Stomach (tissue), 4 donors: ENCODE measurements around the gene DPP6.

Source experiments
- POLR2A ChIP-seq, 4 donors: fragments of 450-650 bp; IDR thresholded peaks; one replicate each; pipeline ENCODE4 v1.6.1; 2016; ENCODE audit warnings: antibody characterized with exemption in 4 of 4, control low read depth in 2 of 4, mild to moderate bottlenecking in 1 of 4, moderate library complexity in 1 of 4
- POLR2AphosphoS5 ChIP-seq, 3 donors: sonication (generic); formaldehyde crosslinking; IDR thresholded peaks; one replicate each; pipeline ENCODE4 v1.6.1; 2016; ENCODE audit warnings: antibody characterized with exemption in 3 of 3
- TF ChIP-seq, protein P1 (sequence below), 7 experiments: fragments of 450-650 bp in 4 of 7; fragments of 200-600 bp in 3 of 7; sonication (generic) in 3 of 7; IDR thresholded peaks; one replicate each; pipeline ENCODE4 v1.5.1; 2016 to 2019; ENCODE audit warnings: antibody characterized with exemption in 7 of 7, control low read depth in 2 of 7, mild to moderate bottlenecking in 1 of 7

DNA sequence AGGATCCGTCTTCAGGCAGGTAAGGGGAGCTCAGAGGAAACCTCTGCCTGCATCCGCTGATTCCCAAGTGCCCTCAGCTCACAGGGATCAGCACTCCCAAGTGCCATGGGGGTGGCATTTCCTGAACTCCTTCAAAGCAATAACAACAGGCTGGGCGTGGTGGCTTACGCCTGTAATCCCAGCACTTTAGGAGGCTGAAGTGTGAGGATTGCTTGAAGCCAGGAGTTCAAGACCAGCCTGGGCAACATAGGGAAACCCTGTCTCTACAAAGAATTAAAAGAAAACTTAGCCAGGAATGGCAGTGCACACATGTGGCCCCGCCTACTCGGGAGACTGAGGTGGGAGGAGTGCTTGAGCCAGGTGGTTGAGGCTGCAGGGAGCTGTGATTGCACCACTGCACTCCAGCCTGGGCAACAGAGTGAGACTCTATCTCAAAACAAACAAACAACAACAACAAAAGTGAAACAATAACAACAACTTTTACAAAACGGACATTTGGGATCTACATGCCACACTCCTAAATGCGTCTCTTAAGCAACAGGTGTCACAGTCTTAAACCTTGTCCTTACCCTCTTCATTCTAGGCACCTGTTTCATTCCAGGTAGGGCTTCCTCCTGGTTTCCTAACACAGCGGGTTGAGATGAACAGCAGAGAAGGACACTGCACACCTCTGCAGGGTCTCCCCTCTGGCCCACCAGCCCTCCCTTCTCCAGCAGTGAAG lies 877.0 kb downstream of the DPP6 start:
- TF ChIP-seq, protein P1, sequence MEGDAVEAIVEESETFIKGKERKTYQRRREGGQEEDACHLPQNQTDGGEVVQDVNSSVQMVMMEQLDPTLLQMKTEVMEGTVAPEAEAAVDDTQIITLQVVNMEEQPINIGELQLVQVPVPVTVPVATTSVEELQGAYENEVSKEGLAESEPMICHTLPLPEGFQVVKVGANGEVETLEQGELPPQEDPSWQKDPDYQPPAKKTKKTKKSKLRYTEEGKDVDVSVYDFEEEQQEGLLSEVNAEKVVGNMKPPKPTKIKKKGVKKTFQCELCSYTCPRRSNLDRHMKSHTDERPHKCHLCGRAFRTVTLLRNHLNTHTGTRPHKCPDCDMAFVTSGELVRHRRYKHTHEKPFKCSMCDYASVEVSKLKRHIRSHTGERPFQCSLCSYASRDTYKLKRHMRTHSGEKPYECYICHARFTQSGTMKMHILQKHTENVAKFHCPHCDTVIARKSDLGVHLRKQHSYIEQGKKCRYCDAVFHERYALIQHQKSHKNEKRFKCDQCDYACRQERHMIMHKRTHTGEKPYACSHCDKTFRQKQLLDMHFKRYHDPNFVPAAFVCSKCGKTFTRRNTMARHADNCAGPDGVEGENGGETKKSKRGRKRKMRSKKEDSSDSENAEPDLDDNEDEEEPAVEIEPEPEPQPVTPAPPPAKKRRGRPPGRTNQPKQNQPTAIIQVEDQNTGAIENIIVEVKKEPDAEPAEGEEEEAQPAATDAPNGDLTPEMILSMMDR (IDR thresholded peaks at IDR 0.05) = no peak
- TF ChIP-seq POLR2A (IDR thresholded peaks at IDR 0.05) = no peak
- TF ChIP-seq POLR2AphosphoS5 (IDR thresholded peaks at IDR 0.05) = no peak
